ENCODE measurements around the gene SLC45A2. TPM values are rescaled to one million over a fixed set of nuclear protein-coding genes. Genes with fewer than 3 reads are reported as not detected.
"Not testable (repeated sequence)": the region's sequence is repeated elsewhere in the genome, so short reads cannot be mapped to it uniquely, and the experiment has no call there.

SLC45A2 gene
- total RNA-seq, 1 donor from 2014 or later: 0.48 TPM

- ATAC-seq (no peak), DNase-seq (ENCODE audit: low spot score) (no peak)
These were observed 53.4 kb downstream of the SLC45A2 start for GRCh38 chr5:33931136-33931535.

- ATAC-seq: no peak
- DNase-seq (ENCODE audit: low spot score): no peak
These were observed 54.4 kb downstream of the SLC45A2 start for GRCh38 chr5:33929925-33930690.

- DNase-seq (ENCODE audit: low spot score) (no peak), ATAC-seq (no peak)
These were observed 56.2 kb downstream of the SLC45A2 start for GRCh38 chr5:33928283-33928682.

- DNase-seq (ENCODE audit: low spot score): no peak
- no peak for ATAC-seq
These were observed 56.8 kb downstream of the SLC45A2 start for GRCh38 chr5:33927685-33928084.

- DNase-seq (ENCODE audit: low spot score): no peak
- ATAC-seq: no peak
These were observed 59.2 kb downstream of the SLC45A2 start for GRCh38 chr5:33925278-33925677.

GRCh38 chr5:33921002-33921401, 63.5 kb downstream of the SLC45A2 start:
- DNase-seq (ENCODE audit: low spot score) (no peak), ATAC-seq (no peak)

- not testable (repeated sequence) for ATAC-seq; DNase-seq (ENCODE audit: low spot score)
These were observed 69.6 kb downstream of the SLC45A2 start for GRCh38 chr5:33914844-33915243.

- ATAC-seq; DNase-seq (ENCODE audit: low spot score): not testable (repeated sequence)
These were observed 78.2 kb downstream of the SLC45A2 start for GRCh38 chr5:33906248-33906647.

GRCh38 chr5:33905381-33905780, 79.1 kb downstream of the SLC45A2 start:
- DNase-seq (ENCODE audit: low spot score) (no peak), ATAC-seq (no peak)

GRCh38 chr5:33903118-33903517, 81.4 kb downstream of the SLC45A2 start:
- no peak for ATAC-seq

GRCh38 chr5:33901156-33901555, 83.3 kb downstream of the SLC45A2 start:
- no peak for ATAC-seq
- DNase-seq (ENCODE audit: low spot score): no peak

More at GRCh38 chr5:33903118-33903517, 81.4 kb downstream of the SLC45A2 start:
- DNase-seq (ENCODE audit: low spot score): no peak

Other genes with a start within 250 kb of the SLC45A2 start
- gene ADAMTS12, start 92.7 kb downstream of the SLC45A2 start, total RNA-seq: 1.9 TPM
- gene RXFP3, start 48.3 kb downstream of the SLC45A2 start, total RNA-seq: not detected
- 58.0 TPM for gene AMACR, start 23.4 kb upstream of the SLC45A2 start, total RNA-seq
- 1.9 TPM for gene C1QTNF3, start 58.5 kb upstream of the SLC45A2 start, total RNA-seq